GOT3 (cell line): ENCODE data around the gene PSMD13.
"Not testable (repeated sequence)": the region's sequence is repeated elsewhere in the genome, so short reads cannot be mapped to it uniquely, and the experiment has no call there.

ENCODE experiments used
- DNase-seq: peaks from one replicate; lab custom pipeline; 2025; ENCODE audit warnings: mixed read lengths; lab: John Stamatoyannopoulos, UW

Gene PSMD13

DNA sequence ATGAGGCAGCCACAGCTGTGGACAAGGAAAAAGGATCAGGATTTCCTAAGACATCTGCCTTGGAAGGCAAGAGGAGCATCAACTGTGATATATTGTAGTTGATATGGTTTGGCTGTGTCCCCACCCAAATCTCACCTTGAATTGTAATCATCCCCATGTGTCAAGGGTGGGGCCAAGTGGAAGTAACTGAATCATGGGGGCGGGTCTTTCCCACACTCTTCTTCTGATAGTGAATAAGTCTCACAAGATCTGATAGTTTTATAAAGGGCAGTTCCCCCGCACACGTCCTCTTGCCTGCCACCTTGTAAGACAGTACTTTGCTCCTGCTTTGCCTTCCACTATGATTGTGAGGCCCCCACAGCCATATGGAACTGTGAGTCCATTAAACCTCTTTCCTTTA lies 19.1 kb upstream of the PSMD13 start:
- no peak for DNase-seq

GRCh38 chr11:218815-219593 lies 17.8 kb upstream of the PSMD13 start:
- DNase-seq, result no peak

DNA sequence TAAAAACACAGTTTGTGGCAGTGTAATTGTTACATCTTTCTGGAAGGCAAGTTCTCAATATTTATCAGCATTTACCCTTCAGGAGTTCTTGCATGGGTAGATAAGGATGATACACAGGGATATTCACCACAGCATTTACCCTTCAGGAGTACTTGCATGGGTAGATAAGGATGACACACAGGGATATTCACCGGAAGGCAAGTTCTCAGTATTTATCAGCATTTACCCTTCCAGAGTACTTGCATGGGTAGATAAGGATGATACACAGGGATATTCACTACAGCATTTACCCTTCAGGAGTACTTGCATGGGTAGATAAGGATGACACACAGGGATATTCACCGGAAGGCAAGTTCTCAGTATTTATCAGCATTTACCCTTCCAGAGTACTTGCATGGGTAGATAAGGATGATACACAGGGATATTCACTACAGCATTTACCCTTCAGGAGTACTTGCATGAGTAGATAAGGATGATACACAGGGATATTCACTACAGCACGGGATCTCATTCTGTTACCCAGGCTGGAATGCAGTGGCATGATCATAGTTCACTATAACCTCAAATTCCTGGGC lies 16.0 kb upstream of the PSMD13 start:
- DNase-seq, result not testable (repeated sequence)

- DNase-seq, result no peak
Observed at GRCh38 chr11:221539-221938, 15.2 kb upstream of the PSMD13 start.

- DNase-seq, result no peak
Observed at GRCh38 chr11:221998-222789, 14.6 kb upstream of the PSMD13 start.

DNA sequence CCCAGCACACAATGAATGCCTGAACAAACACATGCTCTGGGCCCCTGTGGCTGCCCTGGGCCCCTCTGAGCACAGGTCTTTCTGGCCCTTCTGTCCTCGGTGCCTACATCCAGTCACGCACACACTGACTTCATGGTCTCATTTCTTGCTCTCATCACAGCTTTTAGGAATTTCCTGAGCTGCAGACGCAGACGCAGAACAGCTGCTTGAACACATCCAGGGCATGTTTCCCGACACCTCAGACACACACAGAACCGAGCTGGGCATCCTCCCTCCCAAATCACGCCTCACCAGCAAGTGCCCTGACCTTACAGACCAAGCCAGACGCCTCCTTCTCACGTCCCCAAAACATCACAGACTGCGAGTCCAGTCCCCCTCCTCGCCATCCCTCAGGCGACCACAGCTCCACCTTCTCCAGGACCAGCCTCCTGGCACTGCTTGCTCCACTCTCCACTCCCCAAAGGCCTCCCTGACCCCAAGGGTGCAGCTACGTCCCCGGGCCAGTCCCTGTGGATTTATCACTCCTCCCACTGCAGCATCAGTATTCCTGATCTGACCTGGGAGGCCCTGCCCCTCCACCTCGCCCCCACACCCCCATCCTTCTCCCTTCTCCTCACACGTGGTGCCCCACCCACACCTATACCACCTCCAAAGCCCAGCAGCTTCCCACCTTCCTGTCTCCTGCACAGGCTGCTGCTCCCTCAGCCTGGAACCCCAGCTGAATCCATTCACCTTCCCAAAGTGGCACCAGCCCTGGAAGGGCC lies 13.6 kb upstream of the PSMD13 start:
- DNase-seq, result no peak

DNA sequence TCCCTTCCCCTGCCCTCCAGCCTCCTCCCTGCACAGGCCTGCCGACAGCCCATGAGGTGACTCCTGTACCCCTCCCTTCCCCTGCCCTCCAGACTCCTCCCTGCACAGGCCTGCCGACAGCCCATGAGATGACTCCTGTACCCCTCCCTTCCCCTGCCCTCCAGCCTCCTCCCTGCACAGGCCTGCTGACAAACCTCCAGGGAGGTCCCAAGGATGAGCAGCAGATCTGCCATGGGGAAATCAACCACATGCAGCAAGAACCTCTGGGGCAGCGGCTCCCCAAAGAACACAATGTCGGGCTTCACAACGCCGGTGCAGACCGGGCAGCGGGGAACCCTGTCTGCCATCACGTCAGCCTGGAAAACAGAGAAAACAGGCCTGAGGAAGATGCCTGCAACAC lies 12.9 kb upstream of the PSMD13 start:
- no peak for DNase-seq

- DNase-seq, result no peak
Observed at GRCh38 chr11:224424-224823, 12.4 kb upstream of the PSMD13 start.

- DNase-seq, result no peak
Observed at GRCh38 chr11:225734-226453, 10.9 kb upstream of the PSMD13 start.

DNA sequence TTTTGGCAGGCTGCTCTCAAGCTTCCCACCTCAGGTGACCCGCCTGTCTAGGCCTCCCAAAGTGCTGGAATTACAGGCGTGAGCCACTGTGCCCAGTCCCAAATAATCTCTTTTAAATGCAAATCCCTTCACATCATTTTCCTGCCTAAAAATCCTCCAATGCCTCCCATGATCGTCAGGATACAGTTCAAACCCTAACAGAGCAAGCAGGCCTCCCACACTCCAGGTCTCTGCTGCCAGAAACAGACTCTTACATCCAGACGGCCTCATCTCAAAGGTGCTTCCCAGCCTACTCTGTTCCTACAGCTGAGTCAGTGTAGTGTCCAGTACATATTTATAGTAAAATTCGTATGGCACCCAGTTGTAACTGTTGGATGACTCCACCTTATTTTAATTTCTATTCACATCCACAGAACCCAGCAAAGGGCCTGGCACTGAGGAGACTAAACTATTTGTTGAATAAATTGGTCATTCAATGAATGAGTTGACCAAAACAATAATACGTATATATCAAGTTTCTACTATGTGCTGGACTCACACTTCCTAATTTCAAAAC lies 8.9 kb upstream of the PSMD13 start:
- no peak for DNase-seq

DNA sequence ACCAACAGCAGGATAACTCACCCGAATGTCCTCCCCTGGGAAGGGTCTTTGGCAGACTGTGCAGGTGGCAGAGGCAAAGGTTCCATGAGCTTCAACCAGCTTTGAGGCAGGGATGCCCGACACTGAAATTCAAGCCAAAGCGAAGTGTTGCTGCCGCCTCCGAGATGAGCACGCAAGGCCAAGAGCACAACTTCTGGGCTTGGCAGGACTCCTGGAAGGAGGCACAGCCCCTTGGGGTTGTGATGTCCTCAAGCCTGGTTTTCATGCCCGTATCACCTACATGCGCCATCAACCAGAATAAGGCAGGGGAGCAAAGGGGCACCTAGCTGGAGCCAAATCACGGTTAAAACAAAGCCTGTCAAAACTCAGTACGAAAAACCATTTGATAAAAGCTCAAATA lies 6.3 kb upstream of the PSMD13 start:
- DNase-seq, result no peak

GRCh38 chr11:232783-233565 lies 3.8 kb upstream of the PSMD13 start:
- no peak for DNase-seq

DNA sequence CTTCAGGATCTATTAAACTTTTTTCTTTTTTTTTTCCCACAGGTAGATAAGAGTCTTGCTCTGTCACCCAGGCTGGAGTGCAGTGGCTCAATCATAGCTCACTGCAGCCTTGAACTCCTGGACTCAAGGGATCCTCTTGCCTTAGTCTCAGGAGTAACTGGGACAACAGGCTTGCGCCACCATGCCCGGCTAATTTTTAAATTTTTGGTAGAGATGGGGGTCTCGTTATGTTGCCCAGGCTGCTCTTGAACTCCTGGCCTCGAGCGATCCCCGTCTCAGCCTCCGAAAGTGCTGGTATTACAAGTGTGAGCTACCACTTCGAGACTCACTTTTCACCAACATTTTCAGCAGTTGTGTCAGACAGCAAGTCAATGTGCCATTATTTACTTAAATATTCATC lies 1.6 kb upstream of the PSMD13 start:
- DNase-seq, result no peak

DNA sequence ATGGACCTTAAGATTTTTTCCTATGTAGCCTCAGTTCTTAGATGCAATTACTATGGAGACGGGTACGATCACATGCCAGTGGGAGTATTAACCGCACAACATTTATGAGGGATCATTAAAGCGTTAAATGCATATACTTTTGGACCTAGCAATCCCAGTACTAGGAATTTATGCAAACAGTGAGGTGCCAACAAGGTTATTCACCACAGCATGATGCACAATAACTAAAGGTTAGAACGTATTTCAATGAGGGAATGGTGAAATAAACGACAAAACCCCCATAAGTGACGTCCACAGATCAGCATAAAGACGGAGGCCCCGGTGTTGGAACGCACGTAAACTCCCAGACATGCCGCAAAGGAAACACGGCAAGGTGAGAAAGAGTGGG lies 1.2 kb upstream of the PSMD13 start:
- no peak for DNase-seq

DNA sequence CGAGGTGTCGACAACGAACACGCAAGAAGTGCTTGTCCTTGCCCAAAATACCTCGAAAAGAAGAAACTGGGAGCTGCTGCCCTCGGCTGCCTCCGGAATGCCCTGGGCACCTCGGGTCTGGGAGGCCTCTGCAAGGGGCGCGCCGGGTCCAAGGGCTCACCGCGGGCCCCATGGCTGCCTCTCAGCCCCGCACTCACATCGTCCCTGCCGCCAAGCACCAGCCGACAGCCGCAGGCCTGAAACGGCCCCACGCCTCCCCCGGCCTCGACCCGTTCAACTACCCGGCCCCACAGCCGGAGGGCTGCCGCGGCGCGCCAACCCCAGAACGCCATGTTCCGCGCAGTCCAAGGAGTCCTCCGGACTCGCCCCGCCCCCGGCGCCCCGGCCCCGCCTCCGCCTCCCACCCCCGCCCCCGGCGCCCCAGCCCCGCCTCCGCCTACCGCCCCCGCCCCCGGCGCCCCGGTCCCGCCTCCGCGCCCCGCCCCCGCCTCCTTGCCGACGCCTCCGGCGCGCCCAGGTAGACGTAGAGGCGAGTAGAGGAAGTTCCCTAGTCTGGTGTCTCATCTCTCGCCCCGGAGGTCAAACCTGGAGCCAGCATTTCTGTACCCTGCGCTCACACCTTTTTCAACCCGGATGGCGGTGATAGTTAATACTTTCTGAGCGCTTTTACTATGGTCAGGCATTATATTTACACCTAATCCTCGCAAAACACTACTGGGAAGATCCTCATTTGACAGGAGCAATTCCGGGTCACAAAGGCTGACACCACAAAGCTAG lies 591 bp upstream of the PSMD13 start, which contains the start of gene SIRT3:
Gene SIRT3 (minus strand): TSS at position 346 of the 777 bp plus-strand sequence. CDS start 14 bp downstream, at position 332.
- DNase-seq, result peak; percentile 35

GRCh38 chr11:238346-238745 lies 1.6 kb downstream of the PSMD13 start:
- DNase-seq, result not testable (repeated sequence)

GRCh38 chr11:240315-240714 lies 3.5 kb downstream of the PSMD13 start:
- no peak for DNase-seq

DNA sequence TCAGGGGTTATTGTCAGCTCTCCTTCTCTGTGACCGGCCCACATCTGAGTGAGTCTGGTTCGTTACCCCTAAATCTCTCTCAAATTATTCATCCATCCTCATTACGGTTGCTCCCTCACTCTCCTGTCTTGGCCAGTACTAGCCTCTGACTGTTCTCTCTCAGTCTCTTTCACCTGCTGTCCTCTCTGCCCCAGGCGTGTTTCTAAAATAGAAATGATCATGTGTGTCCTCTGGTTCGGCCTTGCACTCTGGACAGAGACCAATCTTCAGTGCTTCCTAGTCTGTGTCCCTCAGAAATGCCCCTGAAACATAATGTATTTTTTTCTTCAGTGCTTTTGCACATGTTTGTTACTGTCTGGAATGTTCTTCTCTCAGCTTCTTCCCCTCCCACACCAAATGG lies 4.9 kb downstream of the PSMD13 start:
- DNase-seq, result no peak

GRCh38 chr11:244376-244775 lies 7.6 kb downstream of the PSMD13 start:
- no peak for DNase-seq

DNA sequence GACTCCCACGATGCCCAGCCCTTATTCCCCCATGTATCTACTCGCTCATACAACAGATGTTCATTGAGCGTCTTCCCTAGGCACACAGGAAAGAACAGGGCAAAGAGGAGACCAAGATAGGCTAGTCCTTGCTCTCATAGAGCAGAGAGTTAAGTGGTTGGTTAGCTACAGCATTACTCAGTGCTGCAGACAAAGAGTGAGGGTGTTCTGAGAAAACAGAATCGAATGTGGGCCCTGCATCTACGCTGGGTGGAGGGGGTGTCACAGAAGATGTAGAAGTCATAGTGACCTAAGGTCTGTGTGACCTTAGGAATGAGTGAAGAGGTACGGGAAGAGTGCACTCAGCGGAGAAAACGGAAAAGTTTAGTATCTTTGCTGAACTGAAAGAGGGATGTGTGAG lies 12.3 kb downstream of the PSMD13 start:
- DNase-seq, result no peak
